Glutamatergic neuron (in vitro differentiated cells): ENCODE data around the gene MNDA. TPM values are rescaled to one million over a fixed set of nuclear protein-coding genes. Genes with fewer than 3 reads are reported as not detected.

ENCODE experiments used
- DNase-seq: peaks from one replicate; pipeline ENCODE4 v3.0.0; 2022
- H3K27ac Mint-ChIP-seq: one replicate; pipeline ENCODE4 v1.8.0; 2020; ENCODE audit warnings: mild to moderate bottlenecking, mixed read lengths, inconsistent platforms; ENCODE audit not compliant: unreplicated experiment
- H3K27me3 Mint-ChIP-seq: one replicate; pipeline ENCODE4 v1.8.0; 2020; ENCODE audit warnings: mild to moderate bottlenecking, moderate library complexity, mixed read lengths, inconsistent platforms; ENCODE audit not compliant: unreplicated experiment
- H3K36me3 Mint-ChIP-seq: one replicate; pipeline ENCODE4 v1.8.0; 2020; ENCODE audit warnings: mild to moderate bottlenecking, mixed read lengths, inconsistent platforms; ENCODE audit not compliant: unreplicated experiment
- H3K4me1 Mint-ChIP-seq: one replicate; pipeline ENCODE4 v1.8.0; 2020; ENCODE audit warnings: mild to moderate bottlenecking, low read depth, mixed read lengths, inconsistent platforms; ENCODE audit not compliant: unreplicated experiment
- H3K4me3 Mint-ChIP-seq: one replicate; pipeline ENCODE4 v1.8.0; 2020; ENCODE audit warnings: mild to moderate bottlenecking, mixed read lengths, inconsistent platforms; ENCODE audit not compliant: unreplicated experiment
- H3K9me3 Mint-ChIP-seq: one replicate; pipeline ENCODE4 v1.8.0; 2020; ENCODE audit warnings: mild to moderate bottlenecking, moderate library complexity, mixed read lengths, inconsistent platforms; ENCODE audit not compliant: unreplicated experiment
- CTCF ChIP-seq: fragments of 200-600 bp; sonication (generic); IDR thresholded peaks from one replicate; pipeline ENCODE4 v1.5.0; 2021; ENCODE audit not compliant: partially characterized antibody, unreplicated experiment
- total RNA-seq: library from RNA; stranded (reverse); fragmentation: NEBNext Ultra II Directional; extraction: Animal tissue kit (Norgen Biotek cat#: 25700); gene quantifications from one replicate; pipeline ENCODE4 v1.2.1, GENCODE V29; 2021; ENCODE audit not compliant: unreplicated experiment

MNDA gene
- total RNA-seq, 1 donor from 2014 or later, result not detected

- peaks cover 6% of the 10 kb centered on the region for H3K36me3 Mint-ChIP-seq
- H3K4me3 Mint-ChIP-seq, result no peak overlapping the region
- no peaks in the 10 kb centered on the region for H3K4me1 Mint-ChIP-seq
- peaks cover 4% of the 10 kb centered on the region for H3K9me3 Mint-ChIP-seq
- no peaks in the 10 kb centered on the region for H3K27me3 Mint-ChIP-seq
- TF ChIP-seq CTCF, result no peak
- no peak for DNase-seq
- H3K27ac Mint-ChIP-seq, result no peak overlapping the region
Measured at GRCh38 chr1:158833264-158833663, 2.1 kb downstream of the MNDA start.

GRCh38 chr1:158836038-158836437, 4.9 kb downstream of the MNDA start:
- Mint-ChIP-seq H3K9me3 (no peaks in the 10 kb centered on the region), H3K27me3 (no peaks in the 10 kb centered on the region), H3K27ac (no peak overlapping the region), H3K4me1 (no peaks in the 10 kb centered on the region), H3K36me3 (no peaks in the 10 kb centered on the region), H3K4me3 (no peak overlapping the region)
- TF ChIP-seq CTCF, result no peak
- no peak for DNase-seq

GRCh38 chr1:158838660-158839059, 7.5 kb downstream of the MNDA start:
- Mint-ChIP-seq H3K4me1 (no peaks in the 10 kb centered on the region), H3K27ac (no peak overlapping the region), H3K36me3 (no peaks in the 10 kb centered on the region), H3K4me3 (no peak overlapping the region), H3K9me3 (no peaks in the 10 kb centered on the region), H3K27me3 (no peaks in the 10 kb centered on the region)
- no peak for TF ChIP-seq CTCF
- no peak for DNase-seq

GRCh38 chr1:158839566-158839965, 8.4 kb downstream of the MNDA start:
- H3K27me3 Mint-ChIP-seq, result no peaks in the 10 kb centered on the region
- no peak overlapping the region for H3K27ac Mint-ChIP-seq
- no peaks in the 10 kb centered on the region for H3K4me1 Mint-ChIP-seq
- no peak overlapping the region for H3K4me3 Mint-ChIP-seq
- no peaks in the 10 kb centered on the region for H3K9me3 Mint-ChIP-seq
- H3K36me3 Mint-ChIP-seq, result no peaks in the 10 kb centered on the region
- TF ChIP-seq CTCF, result no peak
- no peak for DNase-seq

- H3K27ac Mint-ChIP-seq, result no peak overlapping the region
- no peak overlapping the region for H3K4me3 Mint-ChIP-seq
- H3K36me3 Mint-ChIP-seq, result no peaks in the 10 kb centered on the region
- no peak for TF ChIP-seq CTCF
- H3K9me3 Mint-ChIP-seq, result no peaks in the 10 kb centered on the region
- no peak for DNase-seq
- no peaks in the 10 kb centered on the region for H3K4me1 Mint-ChIP-seq
- H3K27me3 Mint-ChIP-seq, result no peaks in the 10 kb centered on the region
Measured at GRCh38 chr1:158840236-158840635, 9.1 kb downstream of the MNDA start.
